KMS-11 (cell line): ENCODE measurements around the gene FOXS1.
A peak's percentile ranks its signal among the peaks of the same experiment; 100 is the strongest.

Experiments
- H2AFZ ChIP-seq: fragments of 200-600 bp; sonication (generic); 2 replicates; pipeline ENCODE4 v1.6.1; 2016; ENCODE audit warnings: antibody characterized with exemption, mixed run types, low read depth
- H3K27ac ChIP-seq: fragments of 200-600 bp; sonication (generic); 2 replicates; pipeline ENCODE4 v1.6.1; 2016; ENCODE audit warnings: mild to moderate bottlenecking, mixed run types
- H3K27me3 ChIP-seq: fragments of 200-600 bp; sonication (generic); 2 replicates; pipeline ENCODE4 v1.6.1; 2017; ENCODE audit warnings: mild to moderate bottlenecking, low read depth, mixed run types, moderate library complexity; ENCODE audit not compliant: insufficient read depth
- H3K36me3 ChIP-seq: fragments of 200-600 bp; sonication (generic); 2 replicates; pipeline ENCODE4 v1.6.1; 2017; ENCODE audit warnings: mild to moderate bottlenecking, mixed run types; ENCODE audit not compliant: insufficient read depth
- H3K4me1 ChIP-seq: fragments of 200-600 bp; sonication (generic); 2 replicates; pipeline ENCODE4 v1.6.1; 2016; ENCODE audit warnings: mild to moderate bottlenecking, low read depth, mixed run types; ENCODE audit not compliant: poor library complexity, severe bottlenecking
- H3K4me2 ChIP-seq: fragments of 200-600 bp; sonication (generic); 2 replicates; pipeline ENCODE4 v1.7.0; 2016; ENCODE audit warnings: mild to moderate bottlenecking, mixed run types
- H3K4me3 ChIP-seq: fragments of 200-600 bp; sonication (generic); IDR thresholded peaks from 2 replicates; pipeline ENCODE4 v1.6.1; 2017; ENCODE audit warnings: low read depth, low read length, mixed read lengths; ENCODE audit not compliant: insufficient read depth
- H3K79me2 ChIP-seq: fragments of 200-600 bp; sonication (generic); 2 replicates; pipeline ENCODE4 v1.6.1; 2016; ENCODE audit warnings: low read depth, mixed run types; ENCODE audit not compliant: insufficient read depth
- H3K9ac ChIP-seq: fragments of 200-600 bp; sonication (generic); 2 replicates; pipeline ENCODE4 v1.6.1; 2016; ENCODE audit warnings: mild to moderate bottlenecking, mixed run types
- H4K20me1 ChIP-seq: fragments of 200-600 bp; sonication (generic); 2 replicates; pipeline ENCODE4 v1.6.1; 2016; ENCODE audit warnings: mild to moderate bottlenecking, mixed run types; ENCODE audit not compliant: insufficient read depth
- CTCF ChIP-seq: fragments of 200-600 bp; sonication (generic); conservative IDR thresholded peaks from 2 replicates; pipeline ENCODE4 v1.6.1; 2017; ENCODE audit warnings: low read depth, mild to moderate bottlenecking, antibody characterized with exemption, low read length, moderate library complexity, mixed read lengths

FOXS1 gene

GRCh38 chr20:31879143-31879987 is 34.0 kb upstream of the FOXS1 start:
- peak overlapping the region; percentile 98 for H3K4me2 ChIP-seq
- H3K27me3 ChIP-seq: peaks cover 23% of the 10 kb centered on the region; the same call in 1 of the 2 replicates
- H2AFZ ChIP-seq: peak overlapping the region; percentile 95
- TF ChIP-seq CTCF: no peak
- H3K9ac ChIP-seq: peak overlapping the region; percentile 23; the same call in 1 of the 2 replicates
- no peaks in the 10 kb centered on the region for H3K79me2 ChIP-seq
- peaks cover 13% of the 10 kb centered on the region for H3K4me1 ChIP-seq
- no peak overlapping the region for H3K27ac ChIP-seq
- H3K36me3 ChIP-seq: no peaks in the 10 kb centered on the region
- H4K20me1 ChIP-seq: no peaks in the 10 kb centered on the region
- peak overlapping the region; percentile 38 for H3K4me3 ChIP-seq

- Histone ChIP-seq H3K4me1 (peaks cover 13% of the 10 kb centered on the region), H3K4me3 (no peak overlapping the region), H3K36me3 (no peaks in the 10 kb centered on the region), H2AFZ (no peak overlapping the region), H3K27ac (no peak overlapping the region), H3K27me3 (peaks cover 32% of the 10 kb centered on the region; the same call in 1 of the 2 replicates), H3K79me2 (no peaks in the 10 kb centered on the region), H3K9ac (no peak overlapping the region), H3K4me2 (no peak overlapping the region), H4K20me1 (no peaks in the 10 kb centered on the region)
- no peak for TF ChIP-seq CTCF
Observed at GRCh38 chr20:31877684-31878083, 32.3 kb upstream of the FOXS1 start.

GRCh38 chr20:31875671-31876070 is 30.3 kb upstream of the FOXS1 start:
- Histone ChIP-seq H3K9ac (no peak overlapping the region), H3K4me3 (no peak overlapping the region), H3K4me1 (peaks cover 13% of the 10 kb centered on the region), H3K27me3 (peaks cover 53% of the 10 kb centered on the region), H4K20me1 (no peaks in the 10 kb centered on the region), H3K4me2 (no peak overlapping the region), H3K27ac (no peak overlapping the region), H2AFZ (no peak overlapping the region), H3K79me2 (no peaks in the 10 kb centered on the region), H3K36me3 (no peaks in the 10 kb centered on the region)
- TF ChIP-seq CTCF: no peak

GRCh38 chr20:31872406-31872805 is 27.0 kb upstream of the FOXS1 start:
- TF ChIP-seq CTCF: no peak
- Histone ChIP-seq H4K20me1 (no peaks in the 10 kb centered on the region), H3K9ac (no peak overlapping the region), H2AFZ (no peak overlapping the region), H3K4me1 (peaks cover 3% of the 10 kb centered on the region), H3K27me3 (peaks cover 59% of the 10 kb centered on the region), H3K79me2 (no peaks in the 10 kb centered on the region), H3K4me3 (no peak overlapping the region), H3K36me3 (no peaks in the 10 kb centered on the region), H3K27ac (no peak overlapping the region), H3K4me2 (no peak overlapping the region)
